LoVo (cell line): ENCODE measurements around the gene MMRN2.
"Not testable (repeated sequence)": the region's sequence is repeated elsewhere in the genome, so short reads cannot be mapped to it uniquely, and the experiment has no call there.

Source experiments
- DNase-seq: peaks from one replicate; pipeline ENCODE4 v3.0.0-alpha.2; 2016; ENCODE audit warnings: low spot score

Gene MMRN2

DNA sequence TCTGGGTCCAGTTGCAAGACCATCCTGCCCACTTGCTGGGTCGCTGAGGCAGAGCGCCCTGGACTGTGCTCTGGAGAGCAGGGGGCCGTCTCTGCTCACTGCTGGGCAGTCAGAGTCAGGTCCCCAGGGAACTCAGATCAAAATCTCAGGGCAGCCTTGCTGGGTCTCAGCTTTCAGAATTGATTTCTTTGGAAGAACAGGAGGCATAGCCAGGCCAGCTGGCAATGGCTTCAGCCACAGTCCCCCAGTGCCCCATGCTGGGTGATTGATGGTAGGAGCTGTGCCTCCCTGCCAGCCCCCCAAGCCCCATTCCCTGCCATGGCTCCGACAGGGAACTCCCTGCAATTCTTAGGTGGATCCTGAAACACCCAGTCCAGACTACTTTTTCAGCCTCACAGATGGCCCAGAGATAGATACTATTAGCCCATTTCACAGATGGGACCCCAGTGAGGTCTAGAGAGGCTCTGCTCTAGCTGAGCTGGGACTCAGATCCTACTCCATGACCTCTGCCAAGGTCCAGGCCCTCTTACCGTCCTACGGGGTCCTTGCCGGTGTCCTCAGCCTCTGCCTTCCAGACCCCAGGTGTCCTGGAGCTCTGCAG lies 467 bp downstream of the MMRN2 start:
- DNase-seq: no peak

GRCh38 chr10:86956195-86956847 lies 1.1 kb downstream of the MMRN2 start:
- no peak for DNase-seq

DNA sequence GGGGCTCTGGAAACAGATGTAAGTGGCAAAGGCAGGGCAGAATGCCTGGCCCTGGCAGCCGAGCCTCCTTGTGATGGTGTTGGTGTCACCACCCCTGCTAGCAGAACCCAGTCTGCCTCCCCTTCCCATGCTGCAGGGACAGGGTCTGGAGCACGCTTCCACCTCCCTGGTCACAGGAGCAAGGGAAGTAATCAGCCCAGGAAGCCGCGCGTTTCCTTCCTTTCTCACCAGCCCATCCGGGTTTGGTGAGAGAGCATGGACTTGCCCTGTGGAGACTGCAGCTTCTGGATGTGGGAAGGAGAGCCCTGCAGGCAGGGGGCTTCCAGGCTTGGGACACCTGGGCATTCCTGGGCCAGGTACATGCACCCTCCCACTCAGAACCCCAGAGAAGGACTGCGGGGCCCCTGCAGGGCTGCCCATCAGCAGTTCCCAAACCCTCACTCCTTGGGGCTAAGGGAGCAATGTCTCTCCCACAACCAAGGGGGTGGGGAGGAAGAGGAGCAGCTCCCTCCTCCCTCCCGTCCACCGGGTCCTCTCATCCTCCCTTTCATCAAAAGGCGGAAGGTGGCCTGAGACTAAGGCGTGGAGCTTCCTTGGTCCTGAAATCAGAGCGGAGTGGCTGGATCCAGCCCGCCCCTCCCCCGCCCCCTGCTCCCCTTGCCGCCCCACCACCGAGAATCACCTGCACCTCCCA lies 1.8 kb downstream of the MMRN2 start:
- no peak for DNase-seq

DNA sequence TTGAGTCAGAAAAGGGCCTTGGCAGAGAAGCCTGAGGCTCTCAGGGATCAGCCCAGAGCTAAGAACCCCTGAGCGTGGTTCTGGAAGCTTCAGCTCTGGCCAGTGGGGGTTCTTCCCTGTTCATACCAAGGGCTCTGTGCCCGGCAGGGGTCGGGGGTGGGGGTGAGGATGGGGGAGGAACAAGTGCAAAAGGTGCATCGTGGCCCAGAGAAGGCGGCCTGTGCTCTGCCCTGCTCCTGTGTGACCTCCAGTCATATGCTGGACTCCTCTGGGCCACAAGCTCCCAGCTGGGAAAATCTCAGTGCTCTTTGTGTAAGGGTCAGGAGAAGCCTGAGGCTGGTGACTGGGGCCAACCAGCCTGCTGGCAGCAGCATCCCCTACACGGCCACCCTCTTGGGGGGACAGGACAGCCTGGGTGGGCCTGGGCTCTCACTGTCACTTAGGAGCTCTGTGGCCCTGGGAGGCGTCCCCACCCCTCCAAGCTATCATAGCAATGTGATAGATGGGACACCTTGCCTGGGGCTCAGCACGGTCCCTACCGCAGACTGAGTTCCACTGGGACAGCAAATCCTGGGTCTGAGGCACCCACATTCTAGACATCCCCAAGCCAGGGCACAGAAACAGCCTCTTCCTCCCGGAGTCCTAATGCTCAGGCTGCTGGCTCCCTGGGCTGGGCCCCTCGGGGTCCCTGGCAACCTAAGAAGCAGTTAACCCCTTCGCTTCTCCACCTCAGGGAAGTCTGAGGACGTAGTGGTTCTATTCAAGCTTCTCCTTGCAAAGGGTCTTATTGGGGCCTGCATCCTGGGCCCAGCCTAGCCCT lies 2.5 kb downstream of the MMRN2 start:
- DNase-seq: no peak

DNA sequence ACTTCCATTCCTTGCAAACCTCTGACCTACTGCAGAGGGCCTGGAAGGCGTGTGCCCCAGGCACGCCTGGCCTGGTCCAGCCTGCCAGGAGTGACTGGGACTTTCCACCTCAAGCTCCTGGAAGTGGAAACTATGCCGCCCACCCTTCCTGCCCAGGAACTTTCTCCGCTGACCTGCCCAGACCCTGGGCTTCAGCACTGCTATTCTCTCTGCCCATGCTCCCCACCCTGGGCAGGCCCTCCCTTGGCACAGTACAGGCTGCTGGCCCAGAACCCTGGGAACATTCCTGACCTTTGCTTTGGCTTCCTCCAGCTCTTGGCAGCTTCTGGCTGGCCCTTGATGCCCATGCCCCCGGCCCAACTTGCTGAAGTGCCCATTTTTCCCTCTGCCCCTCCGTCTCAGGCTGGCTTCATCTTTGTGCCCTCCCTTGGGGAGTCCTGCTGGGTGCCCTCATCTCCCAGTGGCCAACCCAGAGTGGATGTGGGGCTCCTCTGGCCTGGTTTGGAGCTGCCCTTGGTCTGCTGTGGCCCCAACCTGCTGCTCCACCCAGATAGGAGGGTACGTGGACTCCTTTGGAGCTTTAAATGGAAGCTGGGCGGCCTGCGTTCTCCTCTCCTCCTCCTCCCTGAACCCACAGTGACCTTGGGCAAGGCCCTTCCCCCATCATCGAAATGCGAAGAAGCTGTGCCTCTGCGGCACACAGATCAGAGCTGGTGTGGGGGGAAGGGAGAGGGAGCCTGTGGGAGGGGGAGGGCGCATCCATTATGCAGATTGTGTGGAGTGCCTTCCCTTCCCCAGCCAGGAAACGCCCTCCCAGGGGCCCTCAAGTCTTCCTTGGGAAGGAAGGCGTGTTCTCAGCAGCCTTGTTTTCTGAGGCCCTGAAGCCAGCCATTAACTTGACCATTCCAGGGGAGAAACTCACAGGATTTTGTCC lies 3.4 kb downstream of the MMRN2 start:
- DNase-seq: no peak

- not testable (repeated sequence) for DNase-seq
Measured at GRCh38 chr10:86952697-86953096, 4.7 kb downstream of the MMRN2 start.

- no peak for DNase-seq
Measured at GRCh38 chr10:86952106-86952505, 5.3 kb downstream of the MMRN2 start.

DNA sequence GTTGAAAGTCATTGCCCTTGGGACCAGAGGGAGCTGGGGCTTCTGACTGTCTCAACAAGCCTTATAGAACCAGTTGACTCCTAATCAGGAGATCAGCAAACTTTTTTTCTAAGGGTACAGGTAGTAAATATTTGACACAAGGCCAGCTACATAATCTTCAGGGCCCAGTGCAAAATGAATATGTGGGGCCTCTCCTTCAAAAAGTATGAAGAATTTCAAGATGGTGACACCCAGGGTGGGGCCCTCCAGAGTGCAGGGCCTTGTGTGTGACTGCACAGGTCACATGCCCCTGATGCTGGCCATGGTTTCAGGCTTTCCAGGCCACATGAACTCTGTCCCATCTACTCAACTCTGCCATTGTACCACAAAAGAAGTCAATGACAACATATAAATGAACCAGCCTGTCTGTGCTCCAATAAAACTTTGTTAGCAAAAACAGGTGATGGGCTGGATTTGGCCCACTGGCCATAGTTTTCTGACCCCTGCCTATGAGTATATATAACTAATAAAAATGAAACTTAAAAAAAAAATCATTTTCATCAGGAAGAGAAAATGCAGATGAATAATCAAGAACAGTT lies 6.1 kb downstream of the MMRN2 start:
- no peak for DNase-seq

DNA sequence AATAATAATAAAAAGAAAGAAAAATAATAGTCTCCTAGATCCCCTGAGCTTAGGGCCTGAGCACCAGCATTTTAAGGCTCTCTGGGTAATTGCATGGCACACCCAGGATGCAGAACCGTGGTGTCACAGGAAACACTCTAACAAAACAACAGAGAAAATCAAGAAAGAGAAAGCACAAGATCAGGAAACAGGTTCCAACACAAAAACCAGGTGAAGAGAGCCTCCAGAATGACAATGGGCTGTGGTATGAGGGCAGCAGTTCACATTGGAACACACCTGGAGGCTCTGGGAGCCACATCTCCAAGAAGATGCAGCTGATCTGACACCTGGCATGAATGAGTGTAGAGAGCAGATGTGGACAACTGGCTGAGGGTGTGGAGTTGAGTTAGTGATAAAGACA lies 7.1 kb downstream of the MMRN2 start:
- DNase-seq: no peak

DNA sequence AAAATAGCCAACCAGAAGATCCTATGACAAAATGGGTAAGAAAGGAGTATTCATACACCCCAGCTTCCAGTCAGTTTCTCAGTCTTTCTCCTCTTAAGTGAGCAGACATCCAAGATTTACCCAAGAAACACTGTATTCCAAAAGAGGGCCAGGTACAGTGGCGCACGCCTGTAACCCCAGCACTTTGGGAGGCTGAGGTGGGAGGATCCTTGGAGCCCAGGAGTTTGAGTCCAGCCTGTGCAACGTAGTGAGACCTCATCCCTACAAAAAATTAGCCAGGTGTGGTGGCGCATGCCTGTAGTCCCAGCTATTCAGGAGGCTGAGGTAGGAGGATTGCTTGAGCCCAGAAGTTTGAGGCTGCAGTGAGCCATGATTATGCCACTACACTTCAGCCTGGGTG lies 9.6 kb downstream of the MMRN2 start:
- not testable (repeated sequence) for DNase-seq

- DNase-seq: no peak
Measured at GRCh38 chr10:86946213-86947155, 10.9 kb downstream of the MMRN2 start.

DNA sequence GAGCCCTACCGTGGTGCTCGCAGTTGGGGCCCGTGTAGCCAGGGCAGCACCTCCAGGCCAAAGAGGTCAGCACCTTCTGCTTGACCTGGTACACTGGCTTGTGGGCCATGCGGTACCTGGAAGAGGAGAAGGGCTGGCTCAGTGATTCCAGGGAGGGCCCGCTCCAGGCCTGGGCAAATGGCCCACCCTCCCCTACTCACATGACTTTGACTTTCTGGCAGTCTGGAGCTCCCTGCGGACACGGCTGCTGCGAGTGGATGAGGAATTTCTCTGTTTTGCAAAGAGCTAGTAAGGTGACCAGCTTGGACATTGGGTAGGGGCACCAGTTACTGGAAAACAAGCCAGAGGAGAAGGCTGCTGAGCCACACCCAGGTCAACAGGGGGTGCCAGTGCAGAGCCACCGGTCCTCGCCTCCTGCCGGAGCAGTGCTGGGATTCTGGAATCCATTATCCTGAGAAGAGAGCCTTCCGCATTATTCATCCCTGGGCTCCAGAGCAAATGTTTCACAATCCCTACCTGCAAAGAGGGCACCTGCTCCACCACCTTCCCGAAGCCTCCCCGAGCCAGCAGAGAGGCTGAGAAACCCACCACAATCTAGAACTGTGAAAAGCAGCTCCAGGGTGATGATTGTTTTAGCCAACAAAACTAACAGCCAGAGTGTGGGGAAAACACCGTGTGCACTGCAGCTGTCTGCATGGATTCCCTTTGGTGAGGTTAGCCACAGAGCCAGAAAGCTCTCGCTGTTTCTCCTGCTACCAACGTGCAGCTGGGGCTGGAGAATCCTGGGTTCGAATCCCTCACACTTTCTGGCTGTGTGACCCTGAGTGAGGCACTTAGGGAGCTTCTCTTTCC lies 11.8 kb downstream of the MMRN2 start:
- no peak for DNase-seq

DNA sequence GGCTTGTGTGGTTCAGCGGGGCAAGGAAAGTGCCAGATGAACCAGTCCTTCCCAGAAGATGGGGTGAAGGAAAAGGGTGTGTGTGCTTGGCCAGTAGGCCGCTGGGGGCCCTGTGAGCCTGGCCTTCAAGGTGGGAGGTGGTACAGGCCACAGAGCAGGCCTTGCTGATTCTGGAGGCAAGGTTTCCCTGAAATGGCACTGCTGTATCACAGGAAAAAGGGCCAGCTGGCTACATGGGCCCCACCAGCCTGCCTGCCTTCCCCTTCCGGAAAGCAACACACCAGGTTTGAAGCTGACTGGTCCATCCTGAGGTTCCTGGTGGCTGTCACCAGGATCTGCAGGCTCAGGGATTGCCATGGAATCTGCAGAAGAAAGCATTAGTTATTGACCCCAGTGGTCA lies 12.5 kb downstream of the MMRN2 start:
- DNase-seq: no peak

- no peak for DNase-seq
Measured at GRCh38 chr10:86944471-86944870, 12.9 kb downstream of the MMRN2 start.

- DNase-seq: no peak
Measured at GRCh38 chr10:86944031-86944419, 13.4 kb downstream of the MMRN2 start.

- no peak for DNase-seq
Measured at GRCh38 chr10:86943316-86944030, 13.9 kb downstream of the MMRN2 start.

GRCh38 chr10:86942441-86943315 lies 14.7 kb downstream of the MMRN2 start:
- no peak for DNase-seq
